Stimulated activated naive CD8-positive, alpha-beta T cell treated with anti-CD3 and anti-CD28 coated beads, Interleukin-15, Interleukin-2, amounts not matched to agents 100 U/mL and 50 U/mL, for 24 hours (primary cell): ENCODE data around the gene PLEK2.
"Not testable (repeated sequence)": the region's sequence is repeated elsewhere in the genome, so short reads cannot be mapped to it uniquely, and the experiment has no call there.

Experiments used
- ATAC-seq: fragments of 150-1000 bp; cut with Tn5 transposase; one replicate; pipeline ENCODE4 v1.10.0; 2021
- DNase-seq: peaks from one replicate; pipeline ENCODE4 v3.0.0; 2021

PLEK2 gene

GRCh38 chr14:67411820-67412421 is at the start of gene PLEK2:
TSS of gene PLEK2 (minus strand) at chr14:67412165. CDS start at chr14:67412059, 106 bp downstream.
- DNase-seq (peak; percentile 44), ATAC-seq (no peak)

- DNase-seq (no peak), ATAC-seq (no peak)
Observed at GRCh38 chr14:67461341-67461985, 49.5 kb upstream of the PLEK2 start.

DNA sequence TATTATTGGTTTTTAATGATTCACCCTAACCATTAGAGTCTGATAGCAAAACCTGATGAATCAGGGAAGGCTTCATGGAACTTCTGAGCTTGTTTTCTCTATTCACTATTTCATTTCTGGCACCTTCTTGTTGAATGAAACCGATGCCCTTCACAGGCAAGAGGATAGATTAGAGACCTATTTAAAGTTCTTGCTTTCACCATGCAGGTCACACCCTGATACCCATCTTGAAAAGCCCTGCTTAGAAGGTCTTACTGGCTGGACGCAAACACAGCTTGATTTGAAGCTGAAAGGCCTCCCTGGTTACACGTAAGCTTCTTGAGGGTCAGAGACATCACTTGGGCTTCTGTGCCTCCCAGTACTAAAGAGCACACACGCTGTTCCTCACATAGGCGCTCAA is 47.4 kb upstream of the PLEK2 start:
- no peak for DNase-seq
- no peak for ATAC-seq

- no peak for DNase-seq
- no peak for ATAC-seq
Observed at GRCh38 chr14:67457782-67458181, 45.8 kb upstream of the PLEK2 start.

- no peak for DNase-seq
- no peak for ATAC-seq
Observed at GRCh38 chr14:67456732-67457131, 44.8 kb upstream of the PLEK2 start.

DNA sequence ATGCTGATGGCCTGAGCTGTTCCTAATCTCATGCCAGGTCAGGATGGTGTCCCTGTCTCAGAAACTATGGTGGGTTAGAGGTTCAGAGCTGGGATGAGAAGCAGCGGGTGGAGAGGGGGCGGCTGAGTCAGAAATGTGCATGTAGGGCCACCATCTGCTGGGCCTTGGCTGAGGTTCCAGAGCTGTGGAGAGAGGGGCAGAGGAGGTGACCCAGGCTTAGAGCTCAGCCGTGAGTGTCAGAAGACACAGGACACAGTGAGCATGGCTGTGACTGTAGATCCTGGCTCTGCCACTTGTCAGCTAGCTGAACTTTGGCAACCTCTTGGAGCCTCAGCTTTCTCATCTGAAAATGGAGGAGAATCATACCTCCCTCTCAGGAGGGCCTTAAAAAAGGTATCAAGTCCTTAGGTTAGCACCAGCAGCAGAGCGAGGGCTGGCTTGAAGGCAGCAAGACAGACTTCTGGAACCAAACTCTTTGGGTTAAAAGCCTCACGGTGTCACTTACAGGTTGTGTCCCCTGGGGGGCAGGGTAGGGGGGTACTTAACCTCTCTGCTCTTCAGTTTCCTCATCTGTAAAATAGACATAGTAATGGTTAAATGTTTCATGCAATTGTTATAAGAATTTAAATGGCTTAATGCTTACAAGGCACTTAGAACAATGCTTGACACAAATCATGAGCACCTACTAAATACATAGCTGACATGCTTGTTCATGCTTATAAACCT is 41.8 kb upstream of the PLEK2 start:
- DNase-seq (no peak), ATAC-seq (no peak)

GRCh38 chr14:67451667-67452066 is 39.7 kb upstream of the PLEK2 start:
- DNase-seq, ATAC-seq: not testable (repeated sequence)

DNA sequence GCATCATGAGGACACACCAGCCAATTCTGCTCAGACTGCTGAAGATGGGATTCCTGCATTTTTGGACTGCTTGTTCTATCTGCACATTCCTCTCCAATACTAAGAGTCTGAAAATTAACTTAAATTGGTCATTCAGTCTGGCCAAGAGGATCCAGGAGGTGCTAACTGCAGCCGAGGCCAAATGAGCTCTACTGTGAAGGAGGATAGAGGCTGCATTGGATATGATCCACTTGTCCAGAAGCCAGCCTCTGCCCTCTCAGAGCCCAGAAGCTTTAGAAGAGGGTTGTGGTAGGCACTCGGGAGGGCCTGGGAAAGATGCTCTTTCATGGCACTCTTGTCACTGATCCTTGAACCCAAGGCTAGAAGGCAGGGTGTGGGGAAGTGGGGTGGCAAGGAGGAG is 37.1 kb upstream of the PLEK2 start:
- ATAC-seq (no peak), DNase-seq (no peak)

DNA sequence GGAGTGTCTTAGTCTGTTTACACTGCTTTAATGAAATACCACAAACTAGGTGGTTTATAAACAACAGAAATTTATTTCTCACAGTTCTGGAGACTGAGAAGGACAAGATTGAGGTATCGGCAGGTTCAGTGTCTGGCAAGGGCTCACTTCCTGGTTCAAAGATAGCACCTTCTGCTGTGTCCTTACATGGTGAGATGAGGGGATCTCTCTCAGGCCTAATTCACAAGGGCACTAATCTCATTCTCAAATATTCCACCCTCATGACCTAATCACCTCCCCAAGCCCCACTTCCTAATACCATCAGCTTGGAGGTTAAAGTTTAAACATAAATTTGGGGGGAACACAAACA is 35.0 kb upstream of the PLEK2 start:
- ATAC-seq = no peak
- no peak for DNase-seq

DNA sequence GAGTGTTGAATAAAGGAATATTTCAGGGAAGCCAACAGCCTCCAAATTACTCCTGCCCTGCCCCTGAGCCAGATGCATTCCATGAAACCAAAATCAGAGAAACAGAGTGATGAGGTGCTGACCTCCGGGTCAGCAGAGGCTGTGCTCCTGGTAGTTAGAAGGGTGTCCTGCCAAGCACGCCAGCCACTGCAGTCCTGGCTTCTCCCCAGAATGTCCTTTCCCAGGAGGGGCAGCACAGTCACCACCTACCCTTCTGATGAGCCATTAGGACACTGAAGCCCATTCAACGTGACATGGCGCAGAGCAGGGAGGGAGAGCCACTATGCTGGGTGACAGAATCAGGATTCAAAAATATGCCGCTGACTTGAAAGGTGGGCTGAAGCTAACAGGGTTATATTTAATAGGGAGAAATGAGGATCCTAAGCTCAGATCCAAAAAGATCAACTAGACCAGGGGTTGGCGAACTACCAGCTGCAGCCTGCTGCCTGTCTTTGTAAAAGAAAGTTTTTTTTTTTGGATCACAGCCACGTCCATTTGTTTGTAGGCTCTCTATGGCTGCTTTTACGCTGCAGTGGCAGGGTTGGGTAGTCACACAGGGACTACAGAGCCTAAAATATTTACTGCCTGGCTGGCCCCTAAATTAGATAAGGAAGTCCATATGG is 34.5 kb upstream of the PLEK2 start:
- ATAC-seq (no peak), DNase-seq (no peak)

- no peak for ATAC-seq
- no peak for DNase-seq
Observed at GRCh38 chr14:67444395-67444794, 32.4 kb upstream of the PLEK2 start.

GRCh38 chr14:67442139-67442906 is 30.4 kb upstream of the PLEK2 start:
- DNase-seq = no peak
- ATAC-seq = no peak

DNA sequence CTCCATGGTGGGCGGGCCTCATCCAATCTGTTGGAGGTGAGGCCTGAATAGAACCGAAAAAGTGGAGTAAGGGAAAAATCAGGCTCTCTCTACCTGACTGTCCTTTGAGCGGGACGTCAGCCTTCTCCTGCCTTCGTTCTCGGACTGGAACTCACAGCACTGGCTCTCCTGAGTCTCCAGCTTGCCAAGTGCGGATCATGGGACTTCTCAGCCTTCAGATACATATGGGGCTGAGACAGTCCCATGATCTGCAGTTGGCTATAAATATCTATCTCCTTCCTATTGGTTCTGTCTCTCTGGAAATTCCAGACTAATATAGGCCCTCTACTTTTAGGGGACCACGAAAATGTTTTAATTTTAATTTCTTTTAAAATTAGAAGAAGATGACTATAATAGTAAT is 29.7 kb upstream of the PLEK2 start:
- DNase-seq (no peak), ATAC-seq (no peak)

- ATAC-seq = no peak
- no peak for DNase-seq
Observed at GRCh38 chr14:67441256-67441655, 29.3 kb upstream of the PLEK2 start.

DNA sequence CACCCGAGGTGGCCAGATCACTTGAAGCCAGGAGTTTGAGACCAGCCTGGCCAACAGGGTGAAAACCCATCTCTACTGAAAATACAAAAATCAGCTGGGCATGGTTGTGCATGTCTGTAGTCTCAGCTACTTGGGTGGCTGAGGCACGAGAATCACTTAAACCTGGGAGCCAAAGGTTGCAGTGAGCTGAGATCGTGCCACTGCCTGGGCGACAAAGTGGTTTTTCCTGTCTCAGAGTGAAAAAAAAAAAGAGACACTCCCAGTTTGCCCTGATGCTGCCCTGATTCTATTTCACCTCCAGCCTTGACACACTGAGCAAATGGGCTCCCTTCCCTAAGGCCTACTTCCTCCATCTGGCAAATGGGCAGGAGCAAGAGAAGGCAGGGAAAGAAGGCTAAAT is 28.5 kb upstream of the PLEK2 start:
- DNase-seq (no peak), ATAC-seq (no peak)

DNA sequence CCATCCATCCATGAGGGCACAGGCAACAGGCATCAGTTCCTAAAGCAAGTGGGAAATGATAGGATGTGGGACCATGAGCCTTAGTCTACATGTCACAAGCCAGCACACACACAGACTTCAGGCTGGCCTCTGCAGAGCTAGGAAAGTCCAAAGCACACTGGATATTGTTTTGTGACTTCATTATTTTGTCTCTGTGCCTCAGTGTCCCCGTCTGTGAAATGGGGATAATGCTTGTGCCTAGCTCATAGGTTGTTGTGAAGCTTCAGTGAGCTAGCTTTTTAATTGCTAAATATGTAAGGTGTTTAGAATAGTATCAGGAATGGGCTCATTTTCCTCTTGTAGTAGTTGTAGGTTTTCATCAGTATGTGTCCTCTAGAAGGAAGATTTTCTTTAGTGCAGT is 27.0 kb upstream of the PLEK2 start:
- ATAC-seq = no peak

DNA sequence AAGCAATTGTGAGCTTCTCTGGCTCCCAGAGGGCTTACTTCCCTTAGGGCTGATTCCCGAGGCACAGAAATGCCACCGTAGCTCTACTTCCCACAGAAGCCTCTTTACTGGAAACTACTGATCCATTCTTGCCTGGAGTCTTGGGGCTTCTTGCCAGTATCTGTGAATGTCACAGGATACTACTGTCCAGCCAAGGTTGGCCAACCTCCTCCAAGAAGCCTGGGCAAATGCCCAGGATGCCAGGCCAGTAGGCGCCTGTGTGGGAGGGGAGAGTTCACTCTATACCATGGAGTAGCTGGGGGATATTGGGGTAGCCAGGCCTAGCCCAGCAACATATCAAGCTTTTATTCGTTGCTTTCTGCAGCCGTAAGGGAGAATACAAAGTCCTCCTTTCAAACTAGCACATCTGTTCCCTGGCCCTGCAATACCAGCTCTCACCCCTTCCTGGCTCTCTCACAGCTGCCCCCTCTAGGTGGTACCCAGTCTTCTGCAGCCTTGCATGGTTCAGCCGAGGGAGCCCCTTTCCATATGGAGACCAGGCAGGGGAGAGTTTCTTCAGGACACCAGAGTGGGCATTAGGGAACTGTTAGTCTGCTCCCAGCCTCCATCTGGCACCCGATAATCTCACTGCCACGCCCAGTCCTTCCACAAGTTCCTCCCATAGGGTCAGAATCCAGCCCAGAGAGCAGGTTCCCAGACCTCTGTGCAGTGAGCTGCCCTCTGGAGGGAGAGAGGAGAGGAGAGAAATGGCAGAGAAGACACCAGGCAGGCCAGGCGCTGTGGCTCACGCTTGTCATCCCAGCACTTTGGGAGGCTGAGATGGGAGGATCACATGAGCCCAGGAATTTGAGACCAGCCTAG is 24.3 kb upstream of the PLEK2 start:
- DNase-seq (no peak), ATAC-seq (no peak)

More for the DNA sequence above, 27.0 kb upstream of the PLEK2 start:
- no peak for DNase-seq

GRCh38 chr14:67435603-67436002 is 23.6 kb upstream of the PLEK2 start:
- DNase-seq (no peak), ATAC-seq (no peak)

GRCh38 chr14:67432050-67432564 is 20.1 kb upstream of the PLEK2 start:
- DNase-seq (no peak), ATAC-seq (no peak)

DNA sequence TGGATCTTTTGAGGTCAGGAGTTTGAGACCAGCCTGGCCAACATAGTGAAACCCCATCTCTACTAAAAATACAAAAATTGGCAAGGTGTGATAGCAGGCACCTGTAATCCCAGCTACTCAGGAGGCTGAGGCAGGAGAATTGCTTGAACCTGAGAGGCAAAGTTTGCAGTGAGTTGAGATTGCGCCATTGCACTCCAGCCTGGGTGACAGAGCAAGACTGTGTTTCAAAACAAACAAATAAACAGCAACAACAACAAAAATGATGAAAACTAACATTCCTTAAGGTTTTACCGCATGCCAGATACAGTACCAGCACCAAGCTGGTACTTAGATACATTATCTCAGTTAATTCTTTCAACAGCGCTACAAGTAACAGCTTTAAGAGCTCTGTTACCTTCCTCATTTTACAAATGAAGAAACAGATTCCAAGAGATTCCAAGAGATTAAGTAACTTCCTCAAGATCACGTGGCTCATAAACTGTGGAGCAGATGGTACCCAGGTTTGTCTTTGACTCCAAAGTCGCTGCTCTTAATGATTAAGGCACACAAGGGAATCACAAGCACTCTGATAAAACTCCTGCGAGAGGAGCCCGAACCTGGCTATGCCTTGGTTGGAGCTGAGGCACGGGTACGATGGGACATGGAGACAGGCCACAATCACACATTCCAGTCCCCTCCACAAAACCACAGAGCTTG is 17.7 kb upstream of the PLEK2 start:
- ATAC-seq (no peak), DNase-seq (no peak)
